AML-193 (cell line): ENCODE results near the gene THOC2.
"Not testable (repeated sequence)": the region's sequence is repeated elsewhere in the genome, so short reads cannot be mapped to it uniquely, and the experiment has no call there.

ENCODE experiments used
- DNase-seq, 2 experiments: peaks; one replicate each; lab custom pipeline; 2025; lab: John Stamatoyannopoulos, UW

Gene THOC2

DNA sequence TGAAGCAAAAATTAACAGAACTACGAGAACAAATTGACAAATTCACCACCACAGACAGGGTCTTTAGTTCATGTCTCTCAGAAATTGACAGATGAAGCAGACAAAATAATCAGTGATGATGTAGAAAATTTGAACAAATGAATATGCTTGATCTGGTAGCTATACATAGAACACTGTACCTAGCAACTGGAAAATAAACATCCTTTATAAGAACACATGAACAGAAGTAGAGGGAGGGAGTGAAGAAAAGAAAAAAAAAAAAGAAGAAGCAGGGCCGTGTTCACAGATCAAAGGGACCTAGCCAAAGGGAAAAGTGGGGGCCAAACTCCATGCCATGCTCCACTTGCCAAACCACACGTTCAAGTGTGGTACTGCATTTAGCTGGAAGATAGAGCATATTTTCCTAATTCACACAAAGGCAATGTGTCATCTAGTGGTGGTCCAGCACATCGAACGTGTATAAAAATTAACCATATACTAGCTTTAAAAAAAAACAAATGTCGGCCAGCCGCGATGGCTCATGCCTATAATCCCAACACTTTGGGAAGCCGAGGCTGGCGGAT is 5.6 kb upstream of the THOC2 start:
- DNase-seq, result no peak

DNA sequence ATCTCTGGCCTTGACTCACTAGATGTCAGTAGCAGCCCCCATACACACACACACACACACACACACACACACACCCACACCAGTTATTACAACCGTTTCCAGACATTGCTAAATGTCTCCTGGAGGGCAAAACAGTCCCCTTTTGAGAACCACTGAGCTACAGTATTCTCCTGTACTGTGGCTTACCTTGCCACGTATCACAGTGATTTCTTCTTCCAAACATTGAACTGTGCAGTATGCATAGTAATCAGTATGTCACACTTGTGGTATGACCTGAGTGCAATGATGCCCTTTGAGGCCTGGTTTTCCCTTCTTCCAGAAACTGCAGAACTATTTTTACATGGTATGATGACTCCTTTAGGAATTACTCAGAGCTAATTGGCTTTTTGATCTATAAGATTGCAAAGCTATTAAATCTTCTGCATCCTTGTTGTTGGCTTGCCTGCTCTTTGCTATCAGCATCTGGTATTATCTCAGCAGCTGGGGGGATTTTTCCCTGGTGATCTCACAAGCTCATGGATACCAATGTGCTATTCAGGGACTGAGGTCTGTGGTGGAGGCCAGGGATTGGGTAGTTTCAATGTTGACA is 3.6 kb upstream of the THOC2 start:
- DNase-seq, result no peak

DNA sequence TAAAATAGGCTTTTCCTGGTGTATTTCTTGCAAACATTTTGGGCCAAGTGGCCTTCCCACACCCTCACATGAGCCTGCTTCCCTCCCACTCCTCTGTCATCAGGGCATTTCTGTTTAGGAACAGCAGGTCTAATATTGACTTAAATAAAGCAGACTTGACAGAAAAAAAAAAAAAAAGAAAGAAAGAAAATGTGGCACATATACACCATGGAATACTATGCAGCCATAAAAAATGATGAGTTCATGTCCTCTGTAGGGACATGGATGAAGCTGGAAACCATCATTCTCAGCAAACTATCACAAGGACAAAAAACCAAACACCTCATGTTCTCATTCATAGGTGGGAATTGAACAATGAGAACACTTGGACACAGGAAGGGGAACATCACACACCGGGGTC is 2.3 kb upstream of the THOC2 start:
- not testable (repeated sequence) for DNase-seq

DNA sequence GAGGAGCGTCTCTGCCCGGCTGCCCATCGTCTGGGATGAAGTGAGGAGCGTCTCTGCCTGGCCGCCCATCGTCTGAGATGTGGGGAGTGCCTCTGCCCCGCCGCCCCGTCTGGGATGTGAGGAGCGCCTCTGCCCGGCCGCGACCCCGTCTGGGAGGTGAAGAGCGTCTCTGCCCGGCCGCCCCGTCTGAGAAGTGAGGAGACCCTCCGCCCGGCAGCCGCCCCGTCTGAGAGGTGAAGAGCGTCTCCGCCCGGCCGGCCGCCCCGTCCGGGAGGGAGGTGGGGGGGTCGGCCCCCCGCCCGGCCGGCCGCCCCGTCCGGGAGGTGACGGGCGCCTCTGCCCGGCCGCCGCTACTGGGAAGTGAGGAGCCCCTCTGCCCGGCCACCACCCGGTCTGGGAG is 1.2 kb upstream of the THOC2 start:
- not testable (repeated sequence) for DNase-seq

DNA sequence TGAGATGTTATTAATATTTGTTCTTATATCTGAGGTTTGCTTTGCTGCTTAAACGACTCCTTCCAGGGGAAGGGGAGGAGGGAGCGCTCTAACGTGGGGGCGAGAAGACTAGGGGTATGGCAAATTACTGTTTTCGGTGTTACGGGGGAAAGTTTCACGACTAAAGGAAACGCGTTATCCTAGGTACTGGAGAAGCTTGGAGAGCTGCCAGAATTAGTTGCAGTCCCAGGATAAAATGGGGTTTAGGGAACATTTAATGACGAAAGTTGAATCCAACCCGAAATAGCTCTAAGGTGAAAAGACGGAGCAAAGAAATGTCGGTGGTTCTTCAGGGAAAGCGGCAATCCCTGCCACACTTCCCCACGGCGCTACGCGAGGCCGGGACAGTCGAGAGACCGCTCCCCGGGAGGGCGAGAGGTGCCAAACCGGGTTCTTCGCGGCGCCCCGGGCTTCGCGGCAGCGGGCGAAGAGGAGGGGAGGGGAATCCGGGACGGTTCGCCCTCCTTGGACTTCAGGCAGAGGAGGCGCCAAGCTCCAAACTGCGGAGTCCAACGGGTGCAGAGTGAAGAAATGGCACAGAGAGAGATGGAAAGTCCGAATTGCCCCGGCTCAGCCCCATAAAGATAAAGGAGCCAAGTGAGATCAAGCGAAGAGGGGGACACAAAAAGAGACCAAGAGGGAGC is 724 bp downstream of the THOC2 start:
- DNase-seq, result no peak

DNA sequence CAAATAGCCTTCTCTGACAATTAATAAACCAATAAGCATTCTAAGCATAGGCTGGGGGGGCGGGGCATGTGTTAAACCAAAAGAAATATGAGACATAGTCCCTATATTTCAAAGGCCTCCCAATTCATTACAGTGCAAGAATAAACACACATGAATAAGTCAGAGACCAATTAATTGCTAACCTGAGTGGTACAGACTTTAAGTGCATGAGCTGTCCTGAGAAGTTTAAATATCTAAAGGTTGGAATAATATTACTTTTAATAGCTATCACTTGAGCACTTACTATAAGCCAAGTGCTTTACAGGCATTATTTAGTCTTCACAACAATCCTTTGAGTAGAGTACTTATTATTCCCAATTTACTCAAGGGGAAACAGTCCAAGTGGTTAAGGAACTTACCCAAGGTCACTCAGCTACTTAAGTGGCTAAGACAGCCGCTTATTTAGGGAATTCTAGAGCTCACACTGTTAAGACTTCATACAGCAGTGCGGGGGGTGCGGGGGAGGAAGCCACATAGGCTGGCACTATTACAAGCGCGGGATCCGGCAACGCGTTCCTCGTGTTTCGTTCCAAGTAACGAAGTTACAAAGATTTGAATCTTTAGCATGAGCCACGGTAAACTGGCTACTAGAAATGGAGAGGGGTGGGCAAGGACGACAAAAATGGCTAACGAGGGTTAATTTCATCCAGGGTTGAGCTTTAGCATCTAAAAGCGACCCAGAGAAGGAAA is 1.4 kb downstream of the THOC2 start:
- no peak for DNase-seq

DNA sequence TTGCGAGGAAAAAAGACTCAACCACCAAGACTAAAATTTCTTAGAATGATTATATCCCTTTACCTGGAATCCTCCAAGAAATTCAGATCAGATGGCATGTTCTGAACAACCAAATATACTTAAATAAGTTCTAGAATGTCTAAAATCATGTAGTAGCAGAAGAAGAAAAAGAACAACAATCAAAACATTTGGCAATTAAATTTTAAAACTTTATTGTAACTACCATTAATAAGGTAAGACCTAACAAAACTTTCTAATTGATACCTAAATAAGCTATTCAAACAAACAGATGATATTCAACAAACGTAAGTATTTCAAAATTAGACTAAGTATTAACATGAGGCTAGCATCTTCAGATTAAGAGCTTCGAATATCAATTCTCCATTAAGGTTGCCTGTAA is 4.3 kb downstream of the THOC2 start:
- no peak for DNase-seq

DNA sequence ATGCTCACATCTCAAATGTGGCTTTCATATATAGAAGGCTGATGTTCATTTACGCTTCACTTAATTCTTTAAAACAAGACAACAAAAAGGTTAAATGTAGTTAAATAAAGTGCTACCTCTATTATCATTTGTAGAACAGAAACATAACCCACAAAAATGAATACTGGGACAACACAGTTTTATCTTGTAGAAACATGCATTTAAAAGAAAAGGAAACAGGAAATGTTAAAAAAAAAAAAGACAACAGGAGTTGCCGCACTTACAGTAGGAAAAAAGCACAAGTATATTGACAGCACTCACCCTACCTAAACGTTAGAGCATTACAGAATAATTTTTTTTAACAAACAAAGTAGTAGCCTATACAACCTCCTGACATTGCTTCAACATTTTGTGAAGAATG is 4.8 kb downstream of the THOC2 start:
- no peak for DNase-seq

DNA sequence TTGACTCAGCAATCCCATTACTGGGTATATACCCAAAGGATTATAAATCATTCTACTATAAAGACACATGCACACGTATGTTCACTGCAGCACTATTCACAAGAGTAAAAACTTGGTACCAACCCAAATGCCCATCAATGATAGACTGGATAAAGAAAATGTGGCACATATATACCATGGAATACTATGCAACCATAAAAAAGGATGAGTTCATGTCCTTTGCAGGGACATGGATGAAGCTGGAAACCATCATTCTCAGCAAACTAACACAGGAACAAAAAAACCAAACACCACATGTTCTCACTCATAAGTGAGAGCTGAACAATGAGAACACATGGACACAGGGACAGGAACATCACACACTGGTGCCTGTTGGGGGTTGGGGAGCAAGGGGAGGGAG is 10.7 kb downstream of the THOC2 start:
- not testable (repeated sequence) for DNase-seq

DNA sequence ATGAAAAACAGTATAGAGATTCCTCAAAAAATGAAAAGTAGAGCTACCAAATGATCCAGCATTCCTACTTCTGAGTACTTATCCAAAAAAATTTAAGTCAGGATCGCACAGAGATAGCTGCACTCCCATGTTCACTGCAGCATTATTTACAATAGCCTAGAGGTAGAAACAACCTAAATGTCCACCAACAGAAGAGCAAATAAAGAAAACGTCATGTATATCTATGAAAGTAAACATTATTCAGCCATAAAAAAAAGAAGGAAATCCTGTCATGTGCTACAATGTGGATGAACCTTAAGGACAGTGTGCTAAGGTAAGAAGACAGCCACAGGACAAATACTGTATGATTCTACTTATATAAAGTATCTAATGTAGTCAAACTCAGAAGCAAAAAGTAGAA is 12.4 kb downstream of the THOC2 start:
- no peak for DNase-seq

DNA sequence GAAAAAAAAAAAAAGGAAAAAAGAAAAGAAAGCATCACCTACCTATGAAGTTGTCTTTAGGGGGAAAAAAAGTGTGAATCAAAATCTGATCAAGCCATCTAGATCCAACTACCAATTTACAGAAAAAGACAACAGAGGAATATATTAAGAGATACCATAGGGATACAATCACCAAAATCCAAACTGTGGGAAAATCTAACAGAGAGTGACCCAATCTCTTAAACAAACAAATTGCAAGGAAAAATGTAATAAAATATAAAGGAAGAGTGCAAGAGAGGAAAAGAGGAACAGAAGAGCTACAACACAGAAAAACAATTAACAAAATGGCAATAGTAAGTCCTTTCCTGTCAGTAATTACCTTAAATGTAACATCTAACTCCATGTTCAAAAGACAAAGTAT is 19.0 kb downstream of the THOC2 start:
- no peak for DNase-seq

DNA sequence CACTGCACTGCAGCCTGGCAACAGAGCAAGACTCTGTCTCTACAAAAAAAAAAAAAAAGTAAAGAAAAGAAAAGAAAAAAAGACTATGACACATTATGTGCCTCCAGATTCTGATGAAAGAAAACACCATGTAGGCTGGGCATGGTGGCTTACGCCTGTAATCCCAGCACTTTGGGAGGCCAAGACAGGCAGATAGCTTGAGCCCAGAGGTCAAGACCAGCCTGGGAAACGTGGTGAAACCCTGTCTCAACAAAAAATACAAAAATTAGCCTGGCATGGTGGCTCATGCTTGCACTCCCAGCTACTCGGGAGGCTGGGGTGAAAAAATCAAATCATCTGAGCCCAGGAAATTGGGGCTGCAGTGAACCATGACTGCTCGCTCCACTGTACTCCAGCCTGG is 19.4 kb downstream of the THOC2 start:
- no peak for DNase-seq

DNA sequence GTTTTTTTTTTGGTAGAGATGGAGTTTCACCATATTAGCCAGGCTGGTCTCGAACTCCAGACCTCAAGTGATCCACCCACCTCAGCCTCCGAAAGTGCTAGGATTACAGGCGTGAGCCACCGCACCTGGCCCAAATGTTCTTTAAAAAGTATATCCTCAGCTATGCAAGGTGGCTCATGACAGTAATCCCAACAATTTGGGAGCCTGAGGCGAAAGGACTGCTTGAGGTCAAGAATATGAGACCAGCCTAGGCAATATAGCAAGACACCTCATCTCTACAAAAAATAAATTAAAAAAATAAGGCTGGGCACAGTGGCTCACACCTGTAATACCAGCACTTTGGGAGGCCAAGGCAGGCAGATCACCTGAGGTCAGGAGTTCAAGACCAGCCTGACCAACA is 21.7 kb downstream of the THOC2 start:
- not testable (repeated sequence) for DNase-seq

DNA sequence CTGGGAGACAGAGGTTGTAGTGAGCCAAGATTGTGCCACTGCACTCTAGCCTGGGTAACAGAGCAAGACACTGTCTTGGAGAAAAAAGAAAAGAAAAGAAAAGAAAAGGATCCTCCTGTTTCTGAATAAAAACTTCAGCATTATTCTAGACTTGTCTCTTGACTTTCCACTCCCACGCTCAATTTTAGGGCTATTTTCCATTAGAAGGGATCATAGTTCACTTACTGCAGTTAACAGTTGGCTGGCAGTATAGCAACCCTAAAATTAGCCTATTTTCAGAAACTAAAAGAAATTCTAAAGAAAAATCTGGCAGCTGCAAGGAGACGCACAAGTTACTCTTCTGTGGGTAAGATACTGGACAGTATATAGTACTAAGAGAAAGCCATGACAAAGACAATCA is 28.1 kb downstream of the THOC2 start:
- DNase-seq, result no peak

DNA sequence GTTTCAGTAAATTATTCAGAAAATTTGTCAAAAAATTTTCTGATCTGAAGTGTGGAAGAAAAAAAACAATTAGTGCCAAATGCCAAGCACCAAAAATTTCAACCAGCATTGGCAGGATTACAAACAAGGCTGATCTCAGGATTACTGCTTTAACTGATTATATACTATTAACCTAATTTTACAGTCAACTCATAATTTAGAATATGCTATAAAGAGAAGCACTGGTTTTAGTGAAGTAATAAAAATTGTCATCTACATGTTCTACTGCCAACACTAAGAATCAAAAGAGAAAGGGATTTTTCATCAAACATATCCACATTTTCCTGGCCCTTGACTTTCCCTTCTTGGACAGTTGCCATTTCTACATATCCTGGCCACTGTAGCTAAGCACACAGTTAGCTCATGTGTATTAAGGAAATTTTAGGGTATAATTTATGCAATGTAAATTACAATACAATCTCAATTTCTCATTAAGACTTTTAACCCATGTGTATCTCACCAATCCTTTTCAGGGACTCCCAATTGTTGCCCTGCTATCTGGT is 33.8 kb downstream of the THOC2 start:
- DNase-seq, result no peak

DNA sequence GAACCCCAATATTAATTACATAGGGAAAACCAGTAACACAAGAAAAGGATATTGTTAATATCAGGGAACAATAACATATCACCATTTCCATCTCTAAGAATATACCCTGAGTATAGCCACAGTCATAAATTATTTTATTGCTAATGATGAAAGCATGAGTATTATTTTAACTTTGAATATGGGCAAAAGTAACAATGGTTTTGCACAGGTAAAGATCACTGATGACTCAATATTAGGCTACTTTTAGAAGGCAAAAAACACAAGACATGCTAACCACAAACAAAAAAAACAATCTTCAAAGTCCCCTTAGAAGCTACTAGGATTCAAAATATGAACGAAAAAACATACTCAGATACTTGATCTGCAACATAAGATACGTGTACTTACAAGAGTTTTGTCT is 36.5 kb downstream of the THOC2 start:
- no peak for DNase-seq

DNA sequence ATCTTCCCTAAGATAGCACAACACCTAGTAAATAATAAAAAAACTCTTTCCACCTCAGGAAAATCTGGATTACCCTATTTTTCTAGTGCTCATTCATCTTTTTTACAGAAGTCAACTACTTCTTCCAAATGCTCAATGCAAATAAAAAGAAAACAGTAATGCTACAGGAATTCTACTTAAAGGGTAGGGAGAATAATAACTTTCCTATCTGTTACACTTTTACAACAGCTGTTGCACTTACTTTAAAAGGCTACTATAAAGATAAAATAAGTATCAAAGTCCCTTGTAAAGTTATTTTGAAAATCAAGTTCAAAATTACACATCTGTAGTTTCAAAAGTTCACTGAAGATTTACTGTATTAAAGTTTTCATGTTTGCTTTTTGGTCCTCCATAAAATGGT is 37.6 kb downstream of the THOC2 start:
- no peak for DNase-seq

DNA sequence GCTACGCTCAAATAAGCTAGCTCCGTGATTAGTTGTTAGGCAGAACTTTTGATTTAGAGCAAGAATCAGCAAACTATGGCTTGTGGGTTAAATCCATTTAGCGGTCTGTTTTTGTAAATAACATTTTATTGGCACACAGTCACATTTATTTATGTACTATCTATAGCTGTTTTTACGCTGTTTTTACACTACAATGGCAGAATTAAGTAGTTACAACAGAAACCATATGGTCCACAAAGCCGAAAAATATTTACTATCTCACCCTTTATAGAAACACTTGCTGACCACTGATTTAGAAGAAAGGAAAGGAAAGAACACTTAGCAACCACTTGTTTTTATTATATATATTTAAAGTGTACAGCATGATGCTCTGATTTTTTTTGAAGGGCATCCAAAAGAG is 41.1 kb downstream of the THOC2 start:
- no peak for DNase-seq

DNA sequence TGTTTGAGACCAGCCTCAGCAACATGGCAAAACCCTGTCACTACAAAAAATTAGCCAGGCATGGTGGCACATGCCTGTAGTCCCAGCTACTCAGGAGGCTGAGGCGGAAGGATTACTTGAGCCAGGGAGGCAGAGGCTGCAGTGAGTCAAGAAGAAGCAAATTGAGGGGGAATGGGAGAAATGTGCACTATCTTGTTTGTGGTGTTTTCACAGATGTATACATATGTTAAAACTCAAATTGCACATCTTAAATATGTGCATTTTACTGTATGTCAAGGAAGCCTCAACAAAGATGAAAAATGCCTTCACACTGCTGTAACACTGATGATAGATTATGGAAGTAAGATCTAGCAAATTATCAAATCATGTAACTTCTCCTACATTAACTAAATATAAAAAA is 44.3 kb downstream of the THOC2 start:
- no peak for DNase-seq

DNA sequence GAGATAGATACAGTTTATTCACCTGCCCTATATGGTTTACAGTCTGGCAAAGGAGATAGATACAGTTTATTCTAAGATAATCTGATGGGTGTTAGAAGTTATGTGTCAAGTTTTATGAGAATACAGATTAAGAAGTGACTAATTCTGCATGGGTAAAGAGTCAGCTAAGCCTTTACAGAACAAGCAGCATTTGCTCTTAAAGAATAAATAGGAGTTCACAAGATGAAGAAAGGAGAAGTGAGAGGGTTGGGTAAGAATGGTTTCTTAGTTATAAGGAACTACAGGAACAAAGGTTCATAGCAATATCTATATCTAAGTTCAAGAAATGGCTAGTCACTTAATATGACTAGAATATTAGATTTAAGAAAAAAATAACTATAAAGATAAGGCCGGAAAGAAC is 47.6 kb downstream of the THOC2 start:
- peak; percentile 41 to 62 for DNase-seq

DNA sequence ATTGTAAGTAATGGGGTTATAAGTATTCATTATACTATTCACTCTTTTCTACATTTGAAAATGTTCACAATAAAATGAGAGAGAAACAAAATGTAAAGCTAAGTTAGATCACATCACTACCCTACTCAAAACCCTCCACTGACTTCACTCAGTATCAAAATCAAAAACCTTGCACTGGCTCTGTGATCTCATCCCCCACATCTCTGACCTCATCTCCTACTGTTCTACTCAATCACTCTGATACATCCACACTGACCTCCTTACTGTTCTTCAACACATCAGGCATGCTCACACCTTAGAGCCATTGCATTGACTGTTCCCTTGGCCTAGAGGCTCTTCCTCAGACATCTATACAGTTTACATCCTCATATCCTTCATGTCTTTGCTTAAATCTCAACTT is 50.7 kb downstream of the THOC2 start:
- DNase-seq, result no peak

DNA sequence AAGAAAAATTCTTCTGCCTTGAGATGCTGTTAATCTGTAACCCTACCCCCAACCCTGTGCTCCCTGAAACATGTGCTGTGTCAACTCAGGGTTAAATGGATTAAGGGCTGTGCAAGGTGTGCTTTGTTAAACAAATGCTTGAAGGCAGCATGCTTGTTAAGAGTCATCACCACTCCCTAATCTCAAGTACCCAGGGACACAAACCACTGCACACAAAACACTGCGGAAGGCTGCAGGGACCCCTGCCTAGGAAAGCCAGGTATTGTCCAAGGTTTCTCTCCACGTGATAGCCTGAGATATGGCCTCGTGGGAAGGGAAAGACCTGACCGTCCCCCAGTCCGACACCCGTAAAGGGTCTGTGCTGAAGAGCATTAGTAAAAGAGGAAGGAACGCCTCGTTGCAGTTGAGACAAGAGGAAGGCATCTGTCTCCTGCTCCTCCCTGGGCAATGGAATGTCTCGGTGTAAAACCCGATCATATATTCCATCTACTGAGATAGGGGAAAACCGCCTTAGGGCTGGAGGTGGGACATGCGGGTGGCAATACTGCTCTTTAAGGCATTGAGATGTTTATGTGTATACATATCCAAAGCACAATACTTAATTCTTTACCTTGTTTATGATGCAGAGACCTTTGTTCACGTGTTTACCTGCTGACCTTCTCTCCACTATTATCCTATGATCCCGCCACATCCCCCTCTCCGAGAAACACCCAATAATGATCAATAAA is 53.0 kb downstream of the THOC2 start:
- not testable (repeated sequence) for DNase-seq
